CD4-positive, alpha-beta memory T cell (primary cell): ENCODE results near the gene FCHSD2. TPM values are rescaled to one million over a fixed set of nuclear protein-coding genes. Genes with fewer than 3 reads are reported as not detected.
"Not testable (repeated sequence)": the region's sequence is repeated elsewhere in the genome, so short reads cannot be mapped to it uniquely, and the experiment has no call there.

Experiments used
- CTCF ChIA-PET: fragments of 350-600 bp; sonication (Branson Sonifier 250); formaldehyde crosslinking; loops from one replicate; lab custom pipeline; 2021; ENCODE audit warnings: inconsistent platforms; ENCODE audit not compliant: partially characterized antibody; lab: Charles Lee
- POLR2A ChIA-PET: fragments of 350-600 bp; sonication (Branson Sonifier 250); formaldehyde crosslinking; loops from one replicate; lab custom pipeline; 2021; ENCODE audit not compliant: partially characterized antibody; lab: Charles Lee
- DNase-seq, 5 donors: peaks; one replicate each; pipeline versions ENCODE4 v3.0.0 to v3.0.0-alpha.2; 2020 to 2022; ENCODE audit warnings: mixed read lengths in 1 of 5
- H3K27ac ChIP-seq: one replicate; pipeline ENCODE4 v1.7.0; 2013; ENCODE audit warnings: low read depth, low read length
- H3K27me3 ChIP-seq: 2 replicates; pipeline ENCODE4 v1.7.0; 2013; ENCODE audit warnings: mild to moderate bottlenecking, low read length, moderate library complexity; ENCODE audit not compliant: insufficient read depth
- H3K36me3 ChIP-seq: 2 replicates; pipeline ENCODE4 v1.7.0; 2013; ENCODE audit warnings: mild to moderate bottlenecking, low read length, moderate library complexity; ENCODE audit not compliant: insufficient read depth
- H3K4me1 ChIP-seq: 2 replicates; pipeline ENCODE4 v1.7.0; 2013; ENCODE audit warnings: mild to moderate bottlenecking, low read length, moderate library complexity; ENCODE audit not compliant: insufficient read depth
- H3K4me3 ChIP-seq, 2 donors: one replicate each; pipeline ENCODE4 v1.7.0; 2013; ENCODE audit warnings: low read length in 2 of 2, mild to moderate bottlenecking in 1 of 2
- H3K9me3 ChIP-seq, 2 donors: one replicate each; pipeline ENCODE4 v1.7.0; 2013; ENCODE audit warnings: low read length in 2 of 2, control low read depth in 1 of 2; ENCODE audit not compliant: control insufficient read depth in 1 of 2
- H3K27ac Mint-ChIP-seq, 7 donors: one replicate each; pipeline ENCODE4 v1.8.0; 2020 to 2021; ENCODE audit warnings: mixed read lengths in 7 of 7, mild to moderate bottlenecking in 6 of 7, inconsistent platforms in 3 of 7, moderate library complexity in 3 of 7
- H3K27me3 Mint-ChIP-seq, 2 donors: one replicate each; pipeline ENCODE4 v1.8.0; 2020 to 2021; ENCODE audit warnings: mixed read lengths in 2 of 2
- H3K36me3 Mint-ChIP-seq, 2 donors: one replicate each; pipeline ENCODE4 v1.8.0; 2020 to 2021; ENCODE audit warnings: mixed read lengths in 2 of 2, inconsistent platforms in 1 of 2, mild to moderate bottlenecking in 1 of 2
- H3K4me1 Mint-ChIP-seq, 4 donors: one replicate each; pipeline ENCODE4 v1.8.0; 2020 to 2021; ENCODE audit warnings: mixed read lengths in 4 of 4, mild to moderate bottlenecking in 1 of 4
- H3K4me3 Mint-ChIP-seq, 8 donors: one replicate each; pipeline ENCODE4 v1.8.0; 2020 to 2021; ENCODE audit warnings: mixed read lengths in 8 of 8, mild to moderate bottlenecking in 7 of 8, moderate library complexity in 6 of 8, inconsistent platforms in 3 of 8
- H3K9me3 Mint-ChIP-seq, 8 donors: one replicate each; pipeline ENCODE4 v1.8.0; 2020 to 2021; ENCODE audit warnings: mixed read lengths in 8 of 8, mild to moderate bottlenecking in 5 of 8, inconsistent platforms in 3 of 8, moderate library complexity in 1 of 8
- intact Hi-C: fragments of 100-400 bp; cut with micrococcal nuclease; formaldehyde crosslinking; loops from one replicate; pipeline ENCODE4 v1.15.1; 2023
- polyA plus RNA-seq, 2 donors: library from polyadenylated mRNA; unstranded; fragments of 300-500 nt; fragmentation: Illumina TruSeq; gene quantifications; one replicate each; pipeline ENCODE4 v1.2.3, GENCODE V29; 2021
- total RNA-seq, 2 experiments: library from RNA; stranded (reverse); gene quantifications; one replicate each; pipeline ENCODE4 v1.2.3, GENCODE V29; 2021

FCHSD2 gene
- total and polyA plus RNA-seq, 4 experiments from 2014 or later: 9.5 to 52.0 (median 34.8) TPM

DNA sequence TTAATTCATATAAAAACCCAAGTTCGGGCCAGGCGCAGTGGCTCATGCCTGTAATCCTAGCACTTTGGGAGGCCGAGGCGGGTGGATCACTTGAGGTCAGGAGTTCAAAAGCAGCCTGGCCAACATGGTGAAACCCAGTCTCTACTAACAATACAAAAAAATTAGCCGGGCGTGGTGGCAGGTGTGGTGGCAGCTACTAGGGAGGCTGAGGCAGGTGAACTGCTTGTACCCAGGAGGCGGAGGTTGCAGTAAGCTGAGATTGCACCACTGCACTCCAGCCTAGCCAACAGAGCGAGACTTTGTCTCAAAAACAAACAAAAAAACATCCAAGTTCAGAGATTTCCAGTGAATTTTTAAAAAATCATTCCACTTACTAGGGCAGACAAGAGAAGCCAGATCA is 5.4 kb downstream of the FCHSD2 start:
- H3K4me3 ChIP-seq, H3K27me3 Mint-ChIP-seq, H3K27me3 ChIP-seq, H3K9me3 Mint-ChIP-seq, H3K27ac ChIP-seq, DNase-seq, intact Hi-C loops, H3K36me3 ChIP-seq, H3K9me3 ChIP-seq, H3K4me3 Mint-ChIP-seq: not testable (repeated sequence)
- peaks cover 43% of the 10 kb centered on the region for H3K4me1 ChIP-seq
- Mint-ChIP-seq H3K4me1 (peaks cover 24 to 50% (median 38%) of the 10 kb centered on the region in 4 donors), H3K27ac (peak overlapping the region in 1 of 7 donors; percentile 23), H3K36me3 (peaks cover 22 to 43% of the 10 kb centered on the region in 2 donors)
- POLR2A ChIA-PET: interaction anchor here (0.7 kb wide), 1 partner anchor 20 kb away, joined by 4 read pairs; no protein-coding TSS in a partner anchor
- CTCF ChIA-PET: interaction anchor here (0.6 to 1.4 kb wide), 4 partner anchors 22 to 41 kb away, joined by 3 to 4 read pairs (median 3); no protein-coding TSS in a partner anchor

DNA sequence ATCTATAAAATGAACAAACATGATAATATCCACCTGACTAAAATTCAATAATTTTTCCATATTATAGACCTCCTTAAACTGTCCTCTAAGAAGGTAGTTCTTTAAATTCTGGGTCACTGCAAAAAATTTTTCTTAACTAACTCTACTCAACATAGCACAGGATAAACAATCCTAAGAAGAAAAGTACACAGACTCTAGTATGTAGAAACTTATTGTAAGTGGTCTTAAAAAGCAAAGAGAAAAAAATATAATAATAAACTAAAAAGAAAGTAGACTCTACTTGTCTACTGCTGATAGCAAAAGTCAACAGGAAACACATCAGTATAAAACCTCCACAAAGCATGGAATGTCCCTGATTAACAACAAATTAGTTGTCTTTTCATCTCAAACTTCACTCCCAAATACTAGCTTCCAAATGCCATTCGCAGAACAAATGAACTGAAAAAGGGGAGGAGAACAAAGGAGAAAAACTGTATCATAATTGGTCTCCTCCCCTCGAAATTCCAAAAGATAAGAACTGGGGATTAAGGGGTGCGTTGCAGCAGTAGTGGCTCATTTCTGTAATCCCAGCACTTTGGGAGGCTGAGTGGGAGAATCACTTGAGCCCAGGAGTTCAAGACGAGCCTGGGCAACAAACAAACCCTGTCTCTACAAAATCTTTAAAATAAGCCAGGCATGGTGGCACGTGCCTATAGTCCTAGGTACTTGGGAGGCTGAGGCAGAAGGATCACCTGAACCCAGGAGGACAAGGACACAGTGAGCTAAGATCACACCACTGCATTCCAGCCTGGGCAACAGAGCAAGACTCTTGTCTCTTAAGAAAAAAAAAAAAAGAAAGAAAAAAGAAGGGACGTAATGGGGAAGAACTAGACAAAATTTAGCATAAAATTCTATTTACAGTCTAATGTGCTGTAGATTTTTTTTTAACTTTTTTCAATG is 6.5 kb downstream of the FCHSD2 start:
- CTCF ChIA-PET: interaction anchor here (1.1 to 1.4 kb wide), 2 partner anchors 17 to 23 kb away, joined by 3 to 4 read pairs; no protein-coding TSS in a partner anchor
- Histone ChIP-seq H3K27ac (no peak overlapping the region), H3K4me1 (peaks cover 37% of the 10 kb centered on the region), H3K4me3 (no peak overlapping the region), H3K27me3 (no peaks in the 10 kb centered on the region), H3K36me3 (peaks cover 4% of the 10 kb centered on the region), H3K9me3 (no peaks in the 10 kb centered on the region)
- Mint-ChIP-seq H3K4me1 (peaks cover 22 to 43% (median 35%) of the 10 kb centered on the region in 4 donors), H3K9me3 (no peaks in the 10 kb centered on the region), H3K27me3 (no peaks in the 10 kb centered on the region), H3K36me3 (peaks cover 22 to 38% of the 10 kb centered on the region in 2 donors), H3K4me3 (no peak overlapping the region), H3K27ac (peak overlapping the region in 3 of 7 donors; percentile 40 to 53 (median 48))
- POLR2A ChIA-PET: interaction anchor here (0.7 to 1.1 kb wide), 2 partner anchors 21 to 43 kb away, joined by 3 to 4 read pairs; no protein-coding TSS in a partner anchor
- no peak for DNase-seq
- intact Hi-C loops: no loop called here

DNA sequence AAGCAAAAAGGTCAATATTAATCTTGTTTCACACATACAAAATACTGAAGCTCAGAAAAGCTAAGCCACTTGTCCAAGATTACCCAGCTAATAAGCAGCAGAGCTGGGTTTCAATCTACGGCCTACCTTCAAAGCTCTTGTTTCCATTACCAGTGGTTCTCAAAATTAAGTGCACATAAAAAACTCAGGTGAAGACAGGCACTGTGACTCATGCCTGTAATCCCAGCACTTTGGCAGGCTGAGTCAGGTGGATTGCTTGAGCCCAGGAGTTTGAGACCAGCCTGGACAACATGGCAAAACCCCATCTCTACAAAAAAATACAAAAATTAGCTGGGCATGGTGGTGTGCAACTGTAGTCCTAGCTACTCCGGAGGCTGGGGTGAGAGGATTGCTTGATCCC is 9.8 kb downstream of the FCHSD2 start:
- H3K36me3 Mint-ChIP-seq: peaks cover 32 to 41% of the 10 kb centered on the region in 2 donors
- POLR2A ChIA-PET: not testable (repeated sequence)

DNA sequence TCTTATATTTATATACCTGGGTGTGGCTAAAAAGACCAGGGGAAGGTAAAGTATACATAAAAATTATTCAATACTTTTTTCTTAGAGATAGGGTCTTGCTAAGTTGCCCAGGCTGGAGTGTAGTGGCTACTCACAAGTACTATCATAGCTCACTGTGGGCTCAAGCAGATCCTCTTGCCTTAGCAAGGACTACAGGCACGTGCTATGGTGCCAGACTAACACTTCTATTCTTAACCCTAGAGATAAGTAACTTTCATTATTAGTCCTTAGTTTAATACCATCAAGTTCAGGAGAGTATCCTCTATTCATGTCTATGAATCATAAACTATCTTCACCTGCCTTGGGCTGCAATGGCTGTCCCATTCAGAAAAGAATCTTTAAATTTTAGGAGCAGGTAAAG is 11.9 kb downstream of the FCHSD2 start:
- Mint-ChIP-seq H3K27me3 (no peaks in the 10 kb centered on the region), H3K27ac (no peak overlapping the region), H3K36me3 (peaks cover 39 to 45% of the 10 kb centered on the region in 2 donors), H3K9me3 (peaks cover 0 to 5% (median 3%) of the 10 kb centered on the region in 8 donors), H3K4me3 (no peak overlapping the region), H3K4me1 (peaks cover 5 to 15% (median 6%) of the 10 kb centered on the region in 4 donors)
- no peaks in the 10 kb centered on the region for H3K27me3 ChIP-seq
- CTCF ChIA-PET: interaction anchor here (1.4 kb wide), 1 partner anchor 48 kb away, joined by 5 read pairs; no protein-coding TSS in a partner anchor
- no peak for DNase-seq
- H3K36me3 ChIP-seq: no peaks in the 10 kb centered on the region
- H3K4me3 ChIP-seq: no peak overlapping the region
- no peak overlapping the region for H3K27ac ChIP-seq
- intact Hi-C loops: no loop called here
- POLR2A ChIA-PET: interaction anchor here (0.7 to 1.3 kb wide), 2 partner anchors 12 to 206 kb away, joined by 3 read pairs; no protein-coding TSS in a partner anchor
- H3K4me1 ChIP-seq: no peaks in the 10 kb centered on the region
- H3K9me3 ChIP-seq: no peaks in the 10 kb centered on the region

More for the DNA sequence above, 9.8 kb downstream of the FCHSD2 start:
- DNase-seq, H3K27me3 ChIP-seq, H3K36me3 ChIP-seq, H3K27ac ChIP-seq, H3K27me3 Mint-ChIP-seq, H3K4me3 ChIP-seq, H3K27ac Mint-ChIP-seq, H3K9me3 Mint-ChIP-seq, intact Hi-C loops, H3K4me1 ChIP-seq, H3K9me3 ChIP-seq, H3K4me3 Mint-ChIP-seq: not testable (repeated sequence)
- CTCF ChIA-PET: interaction anchor here (0.9 kb wide), 1 partner anchor 9 kb away, joined by 4 read pairs; no protein-coding TSS in a partner anchor
- peaks cover 7 to 27% (median 13%) of the 10 kb centered on the region in 4 donors for H3K4me1 Mint-ChIP-seq

DNA sequence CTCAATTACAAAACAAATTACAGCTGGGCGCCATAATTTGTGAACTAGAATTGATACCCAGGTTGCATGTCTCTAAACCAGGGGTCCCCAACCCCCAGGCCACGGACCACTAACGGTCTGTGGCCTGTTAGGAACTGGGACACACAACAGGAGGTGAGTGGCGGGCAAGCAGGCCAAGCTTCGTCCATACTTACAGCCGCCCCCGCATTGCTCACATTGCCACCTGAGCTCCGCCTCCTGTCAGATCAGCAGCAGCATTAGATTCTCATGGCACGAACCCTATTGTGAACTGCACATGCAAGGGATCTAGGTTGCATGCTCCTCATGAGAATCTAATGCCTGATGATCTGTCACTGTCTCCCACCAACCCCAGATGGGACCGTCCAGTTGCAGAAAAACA is 12.9 kb downstream of the FCHSD2 start:
- intact Hi-C loops: no loop called here
- DNase-seq: no peak
- Mint-ChIP-seq H3K4me3 (no peak overlapping the region), H3K4me1 (peaks cover 5 to 14% (median 7%) of the 10 kb centered on the region in 4 donors), H3K9me3 (peaks cover 0 to 12% (median 7%) of the 10 kb centered on the region in 8 donors), H3K36me3 (peaks cover 43 to 47% of the 10 kb centered on the region in 2 donors), H3K27me3 (no peaks in the 10 kb centered on the region), H3K27ac (no peak overlapping the region)
- POLR2A ChIA-PET: interaction anchor here (1.3 kb wide), 1 partner anchor 205 kb away, joined by 3 read pairs; no protein-coding TSS in a partner anchor
- no peak overlapping the region for H3K4me3 ChIP-seq
- no peaks in the 10 kb centered on the region for H3K36me3 ChIP-seq
- H3K4me1 ChIP-seq: no peaks in the 10 kb centered on the region
- H3K27ac ChIP-seq: no peak overlapping the region
- CTCF ChIA-PET: no interaction called here
- H3K9me3 ChIP-seq: peaks cover 0 to 5% of the 10 kb centered on the region in 2 donors
- H3K27me3 ChIP-seq: no peaks in the 10 kb centered on the region

DNA sequence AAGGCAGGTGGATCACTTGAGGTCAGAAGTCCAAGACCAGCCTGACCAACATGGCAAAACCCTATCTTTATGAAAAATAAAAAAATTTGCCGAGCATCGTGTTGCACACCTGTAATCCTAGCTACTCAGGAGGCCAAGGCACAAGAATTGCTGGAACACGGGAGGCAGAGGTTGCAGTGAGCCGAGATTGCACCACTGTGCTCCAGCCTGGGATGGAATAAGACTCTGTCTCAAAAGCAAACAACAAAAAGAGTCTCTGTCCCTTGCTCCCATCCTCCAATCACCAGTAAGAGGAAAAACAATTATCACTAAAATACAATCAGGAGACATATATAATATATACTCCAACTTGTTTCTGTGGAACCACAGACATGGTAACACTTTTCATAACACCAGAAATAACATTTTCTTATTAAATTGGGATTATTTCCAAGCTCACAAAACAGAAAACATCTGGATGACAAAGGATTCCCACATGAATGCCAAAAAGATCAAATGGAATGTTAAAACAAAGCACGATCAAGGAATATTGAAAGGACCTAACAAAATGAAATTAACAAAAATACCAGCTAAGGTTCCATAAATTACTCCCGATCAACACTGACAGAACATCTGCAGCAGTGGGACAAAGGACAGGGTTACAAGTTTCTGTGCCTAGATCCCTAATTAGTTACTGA is 15.2 kb downstream of the FCHSD2 start:
- Histone ChIP-seq H3K36me3 (no peaks in the 10 kb centered on the region), H3K27me3 (no peaks in the 10 kb centered on the region), H3K4me3 (no peak overlapping the region), H3K9me3 (peaks cover 0 to 5% of the 10 kb centered on the region in 2 donors), H3K4me1 (no peaks in the 10 kb centered on the region), H3K27ac (no peak overlapping the region)
- Mint-ChIP-seq H3K36me3 (peaks cover 42 to 49% of the 10 kb centered on the region in 2 donors), H3K9me3 (peaks cover 0 to 12% (median 7%) of the 10 kb centered on the region in 8 donors), H3K27ac (no peak overlapping the region), H3K4me1 (peaks cover 5 to 18% (median 7%) of the 10 kb centered on the region in 4 donors), H3K27me3 (no peaks in the 10 kb centered on the region), H3K4me3 (no peak overlapping the region)
- CTCF ChIA-PET: no interaction called here
- POLR2A ChIA-PET: interaction anchor here (1.1 kb wide), 1 partner anchor 16 kb away, joined by 5 read pairs; the partner anchor contains the start of gene FCHSD2
- intact Hi-C loops: no loop called here
- no peak for DNase-seq
